HepG2 (cell line): ENCODE data around the gene CD2AP. TPM values are rescaled to one million over a fixed set of nuclear protein-coding genes. Genes with fewer than 3 reads are reported as not detected.

ENCODE experiments used
- ATAC-seq: fragments of 200-7000 bp; cut with Tn5 transposase; 3 replicates; pipeline ENCODE4 v1.9.1; 2020; ENCODE audit warnings: mild to moderate bottlenecking, moderate library complexity
- BruUV-seq: library from RNA; stranded (reverse); fragments of 400-500 nt; replicated peaks from 2 replicates; lab custom pipeline; 2021; lab: Mats Ljungman, UMichigan
- CTCF ChIA-PET: fragments of 300-600 bp; formaldehyde crosslinking; extraction: SDS; loops from one replicate; lab custom pipeline; 2021; ENCODE audit warnings: low total read pairs, inconsistent platforms, low intra/inter-chr PET ratio; lab: Yijun Ruan, JAX
- POLR2A ChIA-PET: fragments of 350-600 bp; sonication (Branson Sonifier 250); formaldehyde crosslinking; loops from one replicate; lab custom pipeline; 2020; ENCODE audit warnings: antibody characterized with exemption, inconsistent platforms; lab: Yijun Ruan, JAX
- DNase-seq: peaks from one replicate; pipeline ENCODE4 v3.0.0-alpha.2; 2015; ENCODE audit warnings: low spot score
- FAIRE-seq: peaks from 3 replicates; lab custom pipeline; 2011; peaks lifted over from hg19 to GRCh38; lab: Jason Lieb, UNC
- H2AFZ ChIP-seq: one replicate; pipeline ENCODE4 v1.6.1; 2011; ENCODE audit warnings: low read length, inconsistent platforms
- H3K27ac ChIP-seq: fragments of 300-600 bp; 3 replicates; pipeline ENCODE4 v1.8.0; 2011; ENCODE audit warnings: mixed run types, mild to moderate bottlenecking, mixed read lengths, low read length, inconsistent platforms; ENCODE audit not compliant: insufficient read depth; ENCODE audit errors: extremely low read length
- H3K27me3 ChIP-seq, 2 experiments: fragments of 200-600 bp in 1 of 2; 2 replicates in 1 of 2; 3 replicates in 1 of 2; pipeline versions ENCODE4 v1.6.0 to v1.8.0; 2011; ENCODE audit warnings: low read length in 2 of 2, mild to moderate bottlenecking in 2 of 2, moderate library complexity in 2 of 2, inconsistent platforms in 1 of 2; ENCODE audit not compliant: insufficient read depth in 2 of 2, control insufficient read depth in 1 of 2
- H3K36me3 ChIP-seq, 2 experiments: fragments of 200-600 bp in 1 of 2; replicated peaks in 1 of 2; 2 replicates in 1 of 2; 3 replicates in 1 of 2; pipeline versions ENCODE4 v1.5.1 to v1.8.0; 2011; ENCODE audit warnings: low read length in 2 of 2, inconsistent platforms in 1 of 2; ENCODE audit not compliant: insufficient read depth in 2 of 2, control insufficient read depth in 1 of 2
- H3K4me1 ChIP-seq: 2 replicates; pipeline ENCODE4 v1.5.1; 2012; ENCODE audit warnings: low read length, inconsistent platforms; ENCODE audit not compliant: insufficient read depth
- H3K4me2 ChIP-seq: 2 replicates; pipeline ENCODE4 v1.6.0; 2011; ENCODE audit warnings: low read depth, low read length, inconsistent platforms
- H3K4me3 ChIP-seq, 3 experiments: fragments of 200-600 bp in 1 of 3; sonication (generic), shearing (Covaris generic) in 1 of 3; replicated peaks in 1 of 3; 2 replicates each; pipeline ENCODE4 v1.5.1; 2011 to 2016; ENCODE audit warnings: low read length in 3 of 3, inconsistent platforms in 2 of 3, low read depth in 2 of 3, mild to moderate bottlenecking in 2 of 3, control low read depth in 1 of 3, mixed read lengths in 1 of 3; ENCODE audit not compliant: insufficient read depth in 1 of 3
- H3K79me2 ChIP-seq: one replicate; pipeline ENCODE4 v1.6.1; 2011; ENCODE audit warnings: low read length, inconsistent platforms; ENCODE audit not compliant: insufficient read depth
- H3K9ac ChIP-seq: 2 replicates; pipeline ENCODE4 v1.6.0; 2011; ENCODE audit warnings: mild to moderate bottlenecking, low read depth, low read length, inconsistent platforms; ENCODE audit not compliant: insufficient read depth
- H3K9me3 ChIP-seq: 2 replicates; pipeline ENCODE4 v1.5.1; 2012; ENCODE audit warnings: mild to moderate bottlenecking, low read length
- H4K20me1 ChIP-seq: 2 replicates; pipeline ENCODE4 v1.6.0; 2011; ENCODE audit warnings: inconsistent platforms, mild to moderate bottlenecking, low read length, moderate library complexity; ENCODE audit not compliant: insufficient read depth
- BCLAF1 ChIP-seq: fragments of 450-650 bp; IDR thresholded peaks from 2 replicates; pipeline ENCODE4 v1.6.1; 2017; ENCODE audit warnings: mild to moderate bottlenecking
- CCDC6 ChIP-seq: sonication (generic); formaldehyde crosslinking; IDR thresholded peaks from 2 replicates; pipeline ENCODE4 v1.8.1; 2022; ENCODE audit warnings: mild to moderate bottlenecking, missing genetic modification reagents, moderate library complexity
- HNF4G ChIP-seq, 2 experiments: sonication (generic) in 1 of 2; formaldehyde crosslinking in 1 of 2; IDR thresholded peaks; 2 replicates each; pipeline versions ENCODE4 v1.4.0 to v1.6.1; 2011 to 2020; ENCODE audit warnings: borderline replicate concordance in 2 of 2, low read depth in 2 of 2, mild to moderate bottlenecking in 2 of 2, low read length in 1 of 2, missing genetic modification reagents in 1 of 2, moderate library complexity in 1 of 2
- KLF11 ChIP-seq: IDR thresholded peaks from 2 replicates; pipeline ENCODE4 v1.6.1; 2016; ENCODE audit warnings: missing compliant biosample characterization
- ZEB1 ChIP-seq: IDR thresholded peaks from 2 replicates; pipeline ENCODE4 v1.6.1; 2012; ENCODE audit warnings: mild to moderate bottlenecking, low read depth, inconsistent platforms; ENCODE audit not compliant: insufficient replicate concordance
- ZFP82 ChIP-seq: sonication (generic); formaldehyde crosslinking; IDR thresholded peaks from 2 replicates; pipeline ENCODE4 v1.5.1; 2020; ENCODE audit warnings: mild to moderate bottlenecking, missing genetic modification reagents, borderline replicate concordance
- ZNF781 ChIP-seq: sonication (generic); formaldehyde crosslinking; IDR thresholded peaks from 2 replicates; pipeline ENCODE4 v1.5.1; 2020; ENCODE audit warnings: borderline replicate concordance, mild to moderate bottlenecking, missing genetic modification reagents; ENCODE audit errors: not compliant biosample characterization
- ZSCAN22 ChIP-seq: sonication (generic); formaldehyde crosslinking; IDR thresholded peaks from 2 replicates; pipeline ENCODE4 v1.4.0; 2020; ENCODE audit warnings: mild to moderate bottlenecking, missing genetic modification reagents
- WGBS: methylation state at CpG from one replicate; pipeline ENCODE4 v1.1.6; 2017; ENCODE audit warnings: low lambda C conversion rate; 5-methylcytosine and 5-hydroxymethylcytosine counted together
- in situ Hi-C: cut with HindIII; loops from 2 replicates; pipeline ENCODE4 v1.10.0; 2017; ENCODE audit warnings: low pct_unique_long_range_greater_than_20kb; ENCODE audit not compliant: extremely low pct_ligation_motif_present
- intact Hi-C: fragments of 100-400 bp; cut with micrococcal nuclease; formaldehyde crosslinking; loops from one replicate; pipeline ENCODE4 v1.10.0; 2022; ENCODE audit not compliant: unreplicated experiment
- polyA plus RNA-seq, 8 experiments: library from polyadenylated mRNA; depleted of rRNA in 3 of 8; stranded (reverse) in 7 of 8; unstranded in 1 of 8; fragments of >200 nt; fragmentation: Illumina TruSeq in 4 of 8; extraction: Trizol in 4 of 8; gene quantifications; 2 replicates each; pipeline versions ENCODE4 v1.2.1 to v1.2.3, GENCODE V29; 2011 to 2016; ENCODE audit warnings: low read depth in 4 of 8, missing spikeins in 1 of 8, mixed read lengths in 1 of 8; ENCODE audit not compliant: insufficient read depth in 1 of 8
- total RNA-seq, 5 experiments: library from RNA; depleted of rRNA; stranded (reverse); fragments of >200 nt; fragmentation: Illumina TruSeq; extraction: Trizol; gene quantifications; 2 replicates each; pipeline ENCODE4 v1.2.3, GENCODE V29; 2016; ENCODE audit warnings: low read depth in 1 of 5
- TF ChIP-seq, protein P1 (sequence below): sonication (generic); formaldehyde crosslinking; IDR thresholded peaks from 2 replicates; pipeline ENCODE4 v1.5.1; 2020; ENCODE audit warnings: mild to moderate bottlenecking, missing genetic modification reagents, borderline replicate concordance
- TF ChIP-seq, protein P2 (sequence below): IDR thresholded peaks from 2 replicates; pipeline ENCODE4 v1.6.1; 2012; ENCODE audit warnings: low read depth, low read length, improper control_type of control experiment

CD2AP gene
- total and polyA plus RNA-seq, 2 of the 13 experiments (the other 11 are each of a cell fraction or from before 2014, with no cell fraction given) = 8.6 to 31.9 TPM

GRCh38 chr6:47476781-47477496 lies 650 bp upstream of the CD2AP start:
- Histone ChIP-seq H3K9ac (peak overlapping the region; percentile 92), H3K4me3 (peak overlapping the region; percentile 91 to 94 (median 93)), H3K27ac (peak overlapping the region; percentile 93), H3K4me1 (peaks cover 33% of the 10 kb centered on the region), H3K27me3 (no peaks in the 10 kb centered on the region; a peak in 1 of 5 replicates), H3K36me3 (no peaks in the 10 kb centered on the region), H3K4me2 (peak overlapping the region; percentile 92), H3K79me2 (peaks cover 39% of the 10 kb centered on the region), H2AFZ (peak overlapping the region; percentile 93), H3K9me3 (no peaks in the 10 kb centered on the region), H4K20me1 (peaks cover 25% of the 10 kb centered on the region)
- 1% methylated on average over 21 of the region's 21 CpGs for WGBS
- ChIA-PET POLR2A (interaction anchor here (0.6 to 2.4 kb wide), 20 partner anchors 9 to 628 kb away, joined by 3 to 29 read pairs (median 4); no protein-coding TSS in a partner anchor), CTCF (no interaction called here)
- intact Hi-C loops = loop anchor here (5.0 kb wide), 2 partner anchors 40 to 400 kb away; no protein-coding TSS in a partner anchor
- TSS peak; percentile 93 for BruUV-seq
- in situ Hi-C loops = no loop called here
- ATAC-seq (no peak), DNase-seq (peak; percentile 18), FAIRE-seq (peak; percentile 61)
- TF ChIP-seq ZFP82 (CRISPR knock-in tag) = peak; percentile 14; the same call in 1 of the 2 replicates
- TF ChIP-seq KLF11 (CRISPR knock-in tag) = 0 out of 2 replicates have a peak, but pooled peaks have one; percentile 17
- peak; percentile 22 for TF ChIP-seq ZNF781 (CRISPR knock-in tag)
- TF ChIP-seq HNF4G (IDR thresholded peaks at IDR 0.05; ENCODE audit: borderline replicate concordance, low read depth, low read length) = 0 out of 2 replicates have a peak, but pooled peaks have one; percentile 48
- no peak for TF ChIP-seq HNF4G (CRISPR knock-in tag; IDR thresholded peaks at IDR 0.05; ENCODE audit: borderline replicate concordance, low read depth)
- TF ChIP-seq, protein P1, sequence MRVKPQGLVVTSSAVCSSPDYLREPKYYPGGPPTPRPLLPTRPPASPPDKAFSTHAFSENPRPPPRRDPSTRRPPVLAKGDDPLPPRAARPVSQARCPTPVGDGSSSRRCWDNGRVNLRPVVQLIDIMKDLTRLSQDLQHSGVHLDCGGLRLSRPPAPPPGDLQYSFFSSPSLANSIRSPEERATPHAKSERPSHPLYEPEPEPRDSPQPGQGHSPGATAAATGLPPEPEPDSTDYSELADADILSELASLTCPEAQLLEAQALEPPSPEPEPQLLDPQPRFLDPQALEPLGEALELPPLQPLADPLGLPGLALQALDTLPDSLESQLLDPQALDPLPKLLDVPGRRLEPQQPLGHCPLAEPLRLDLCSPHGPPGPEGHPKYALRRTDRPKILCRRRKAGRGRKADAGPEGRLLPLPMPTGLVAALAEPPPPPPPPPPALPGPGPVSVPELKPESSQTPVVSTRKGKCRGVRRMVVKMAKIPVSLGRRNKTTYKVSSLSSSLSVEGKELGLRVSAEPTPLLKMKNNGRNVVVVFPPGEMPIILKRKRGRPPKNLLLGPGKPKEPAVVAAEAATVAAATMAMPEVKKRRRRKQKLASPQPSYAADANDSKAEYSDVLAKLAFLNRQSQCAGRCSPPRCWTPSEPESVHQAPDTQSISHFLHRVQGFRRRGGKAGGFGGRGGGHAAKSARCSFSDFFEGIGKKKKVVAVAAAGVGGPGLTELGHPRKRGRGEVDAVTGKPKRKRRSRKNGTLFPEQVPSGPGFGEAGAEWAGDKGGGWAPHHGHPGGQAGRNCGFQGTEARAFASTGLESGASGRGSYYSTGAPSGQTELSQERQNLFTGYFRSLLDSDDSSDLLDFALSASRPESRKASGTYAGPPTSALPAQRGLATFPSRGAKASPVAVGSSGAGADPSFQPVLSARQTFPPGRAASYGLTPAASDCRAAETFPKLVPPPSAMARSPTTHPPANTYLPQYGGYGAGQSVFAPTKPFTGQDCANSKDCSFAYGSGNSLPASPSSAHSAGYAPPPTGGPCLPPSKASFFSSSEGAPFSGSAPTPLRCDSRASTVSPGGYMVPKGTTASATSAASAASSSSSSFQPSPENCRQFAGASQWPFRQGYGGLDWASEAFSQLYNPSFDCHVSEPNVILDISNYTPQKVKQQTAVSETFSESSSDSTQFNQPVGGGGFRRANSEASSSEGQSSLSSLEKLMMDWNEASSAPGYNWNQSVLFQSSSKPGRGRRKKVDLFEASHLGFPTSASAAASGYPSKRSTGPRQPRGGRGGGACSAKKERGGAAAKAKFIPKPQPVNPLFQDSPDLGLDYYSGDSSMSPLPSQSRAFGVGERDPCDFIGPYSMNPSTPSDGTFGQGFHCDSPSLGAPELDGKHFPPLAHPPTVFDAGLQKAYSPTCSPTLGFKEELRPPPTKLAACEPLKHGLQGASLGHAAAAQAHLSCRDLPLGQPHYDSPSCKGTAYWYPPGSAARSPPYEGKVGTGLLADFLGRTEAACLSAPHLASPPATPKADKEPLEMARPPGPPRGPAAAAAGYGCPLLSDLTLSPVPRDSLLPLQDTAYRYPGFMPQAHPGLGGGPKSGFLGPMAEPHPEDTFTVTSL (CRISPR knock-in tag) = peak; percentile 40; the same call in 1 of the 2 replicates
- no peak for TF ChIP-seq ZEB1
- peak; percentile 28; the same call in 1 of the 2 replicates for TF ChIP-seq ZSCAN22 (CRISPR knock-in tag)
- TF ChIP-seq, protein P2, sequence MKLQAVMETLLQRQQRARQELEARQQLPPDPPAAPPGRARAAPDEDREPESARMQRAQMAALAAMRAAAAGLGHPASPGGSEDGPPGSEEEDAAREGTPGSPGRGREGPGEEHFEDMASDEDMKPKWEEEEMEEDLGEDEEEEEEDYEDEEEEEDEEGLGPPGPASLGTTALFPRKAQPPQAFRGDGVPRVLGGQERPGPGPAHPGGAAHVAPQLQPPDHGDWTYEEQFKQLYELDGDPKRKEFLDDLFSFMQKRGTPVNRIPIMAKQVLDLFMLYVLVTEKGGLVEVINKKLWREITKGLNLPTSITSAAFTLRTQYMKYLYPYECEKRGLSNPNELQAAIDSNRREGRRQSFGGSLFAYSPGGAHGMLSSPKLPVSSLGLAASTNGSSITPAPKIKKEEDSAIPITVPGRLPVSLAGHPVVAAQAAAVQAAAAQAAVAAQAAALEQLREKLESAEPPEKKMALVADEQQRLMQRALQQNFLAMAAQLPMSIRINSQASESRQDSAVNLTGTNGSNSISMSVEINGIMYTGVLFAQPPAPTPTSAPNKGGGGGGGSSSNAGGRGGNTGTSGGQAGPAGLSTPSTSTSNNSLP = 0 out of 2 replicates have a peak, but pooled peaks have one; percentile 17
- peak; percentile 2; the same call in 1 of the 2 replicates for TF ChIP-seq CCDC6 (CRISPR knock-in tag)
- TF ChIP-seq BCLAF1 = no peak
